ENCODE measurements around the gene CACNG4.

CACNG4 gene

GRCh38 chr17:67044016-67044772 lies 79.7 kb downstream of the CACNG4 start, which contains the start of gene CACNG1:
Gene CACNG1 (plus strand): TSS chr17:67044554. CDS start chr17:67044661, 107 bp downstream.
- no peak for DNase-seq

GRCh38 chr17:67044940-67045339 lies 80.4 kb downstream of the CACNG4 start:
- no peak for DNase-seq

GRCh38 chr17:67046398-67046797 lies 81.9 kb downstream of the CACNG4 start:
- DNase-seq, result no peak

- no peak for DNase-seq
Measured at GRCh38 chr17:67047382-67047781, 82.9 kb downstream of the CACNG4 start.

- DNase-seq, result no peak
Measured at GRCh38 chr17:67049025-67049739, 84.7 kb downstream of the CACNG4 start.

GRCh38 chr17:67050066-67050465 lies 85.6 kb downstream of the CACNG4 start:
- no peak for DNase-seq

- DNase-seq, result no peak
Measured at GRCh38 chr17:67050471-67051154, 86.1 kb downstream of the CACNG4 start.

GRCh38 chr17:67051155-67051538 lies 86.6 kb downstream of the CACNG4 start:
- DNase-seq, result no peak

GRCh38 chr17:67051837-67052236 lies 87.3 kb downstream of the CACNG4 start:
- no peak for DNase-seq

- no peak for DNase-seq
Measured at GRCh38 chr17:67052720-67053437, 88.4 kb downstream of the CACNG4 start.

- DNase-seq, result no peak
Measured at GRCh38 chr17:67053438-67054000, 89.0 kb downstream of the CACNG4 start.

GRCh38 chr17:67054011-67054591 lies 89.6 kb downstream of the CACNG4 start:
- no peak for DNase-seq

GRCh38 chr17:67054608-67055007 lies 90.1 kb downstream of the CACNG4 start:
- DNase-seq, result no peak

- DNase-seq, result no peak
Measured at GRCh38 chr17:67055041-67055443, 90.5 kb downstream of the CACNG4 start.

GRCh38 chr17:67055811-67056745 lies 91.6 kb downstream of the CACNG4 start:
- DNase-seq, result no peak

GRCh38 chr17:67056746-67057490 lies 92.4 kb downstream of the CACNG4 start:
- DNase-seq, result no peak

GRCh38 chr17:67058036-67058435 lies 93.5 kb downstream of the CACNG4 start:
- no peak for DNase-seq

- DNase-seq, result no peak
Measured at GRCh38 chr17:67059372-67059771, 94.9 kb downstream of the CACNG4 start.

GRCh38 chr17:67063141-67063540 lies 98.6 kb downstream of the CACNG4 start:
- no peak for DNase-seq

GRCh38 chr17:67066717-67067116 lies 102.2 kb downstream of the CACNG4 start:
- no peak for DNase-seq
